K562 (cell line): ENCODE results near the gene EMC8. TPM values are rescaled to one million over a fixed set of nuclear protein-coding genes. Genes with fewer than 3 reads are reported as not detected.

Experiments
- CCNT2 ChIP-seq: IDR thresholded peaks from 2 replicates; pipeline ENCODE4 v1.6.1; 2011; ENCODE audit warnings: borderline replicate concordance, low read depth, mild to moderate bottlenecking, moderate library complexity, mixed read lengths, low read length; ENCODE audit not compliant: insufficient read length; ENCODE audit errors: extremely low read depth
- CXXC5 ChIP-seq: fragments of 250-450 bp; sonication (Bioruptor Pico); IDR thresholded peaks from 2 replicates; pipeline ENCODE4 v1.8.0; 2022; ENCODE audit warnings: inconsistent platforms, mild to moderate bottlenecking, moderate library complexity
- ETV1 ChIP-seq: fragments of 450-650 bp; conservative IDR thresholded peaks from 2 replicates; pipeline ENCODE4 v1.6.1; 2016; ENCODE audit warnings: missing genetic modification characterization, control low read depth, low read depth, missing compliant biosample characterization
- EZH2 ChIP-seq: IDR thresholded peaks from 2 replicates; pipeline ENCODE4 v1.6.1; 2012; ENCODE audit warnings: low read depth, mild to moderate bottlenecking, inconsistent platforms, low read length, borderline replicate concordance
- FOXK2 ChIP-seq, 2 experiments: fragments of 450-650 bp; IDR thresholded peaks in 1 of 2; conservative IDR thresholded peaks in 1 of 2; 2 replicates each; pipeline ENCODE4 v1.6.1; 2016; ENCODE audit warnings: low read depth in 2 of 2, mild to moderate bottlenecking in 1 of 2
- MTA1 ChIP-seq: fragments of 450-650 bp; IDR thresholded peaks from 2 replicates; pipeline ENCODE4 v1.6.1; 2017; ENCODE audit warnings: borderline replicate concordance
- RBM25 ChIP-seq: fragments of 200-400 bp; formaldehyde crosslinking; IDR thresholded peaks from 2 replicates; pipeline ENCODE4 v1.6.1; 2018; ENCODE audit warnings: low read length, low read depth, moderate library complexity; ENCODE audit not compliant: severe bottlenecking
- RFX1 ChIP-seq: fragments of 450-650 bp; IDR thresholded peaks from 2 replicates; pipeline ENCODE4 v1.6.1; 2016; ENCODE audit warnings: mild to moderate bottlenecking, moderate library complexity
- TEAD1 ChIP-seq, 2 experiments: fragments of 450-650 bp in 1 of 2; sonication (generic) in 1 of 2; formaldehyde crosslinking; IDR thresholded peaks; 2 replicates each; pipeline versions ENCODE4 v1.4.0 to v1.8.0; 2020 to 2022; ENCODE audit warnings: mild to moderate bottlenecking in 2 of 2, missing genetic modification reagents in 1 of 2
- polyA plus RNA-seq, 8 experiments: library from polyadenylated mRNA; depleted of rRNA in 4 of 8; stranded (reverse) in 5 of 8; unstranded in 3 of 8; fragments of >200 nt; fragmentation: Nextera tagmentation in 2 of 8; fragmentation: Illumina TruSeq in 1 of 8; extraction: Ambion mirVana in 2 of 8; extraction: Trizol in 1 of 8; gene quantifications; 2 replicates each; pipeline versions ENCODE4 v1.2.1 to v1.2.3, GENCODE V29; 2011 to 2014; ENCODE audit warnings: inconsistent platforms in 1 of 8, missing spikeins in 1 of 8
- total RNA-seq, 7 experiments: library from RNA; depleted of rRNA in 6 of 7; stranded (reverse); fragments of >200 nt in 6 of 7; fragmentation: Illumina TruSeq in 2 of 7; extraction: Trizol in 2 of 7; gene quantifications; 2 replicates each; pipeline versions ENCODE4 v1.2.1 to v1.2.3, GENCODE V29; 2011 to 2021; ENCODE audit warnings: low replicate concordance in 1 of 7
- TF ChIP-seq, protein P1 (sequence below), 2 experiments: fragments of 450-650 bp in 1 of 2; sonication (generic) in 1 of 2; formaldehyde crosslinking in 1 of 2; IDR thresholded peaks in 1 of 2; conservative IDR thresholded peaks in 1 of 2; 2 replicates each; pipeline versions ENCODE4 v1.6.1 to v1.8.1; 2016 to 2023; ENCODE audit warnings: mild to moderate bottlenecking in 2 of 2, moderate library complexity in 2 of 2, inconsistent platforms in 1 of 2, missing genetic modification reagents in 1 of 2
- TF ChIP-seq, protein P2 (sequence below), 2 experiments: fragments of 450-650 bp; conservative IDR thresholded peaks; 2 replicates each; pipeline ENCODE4 v1.6.1; 2017; ENCODE audit warnings: mild to moderate bottlenecking in 2 of 2, moderate library complexity in 2 of 2
- TF ChIP-seq, protein P3 (sequence below): fragments of 450-650 bp; formaldehyde crosslinking; IDR thresholded peaks from 2 replicates; pipeline ENCODE4 v1.4.0; 2020; ENCODE audit warnings: mild to moderate bottlenecking, moderate library complexity

The EMC8 gene
- total and polyA plus RNA-seq, 9 of the 15 experiments (the other 6 are each of a cell fraction or from before 2014, with no cell fraction given), result 11.4 to 81.8 (median 48.6) TPM

DNA sequence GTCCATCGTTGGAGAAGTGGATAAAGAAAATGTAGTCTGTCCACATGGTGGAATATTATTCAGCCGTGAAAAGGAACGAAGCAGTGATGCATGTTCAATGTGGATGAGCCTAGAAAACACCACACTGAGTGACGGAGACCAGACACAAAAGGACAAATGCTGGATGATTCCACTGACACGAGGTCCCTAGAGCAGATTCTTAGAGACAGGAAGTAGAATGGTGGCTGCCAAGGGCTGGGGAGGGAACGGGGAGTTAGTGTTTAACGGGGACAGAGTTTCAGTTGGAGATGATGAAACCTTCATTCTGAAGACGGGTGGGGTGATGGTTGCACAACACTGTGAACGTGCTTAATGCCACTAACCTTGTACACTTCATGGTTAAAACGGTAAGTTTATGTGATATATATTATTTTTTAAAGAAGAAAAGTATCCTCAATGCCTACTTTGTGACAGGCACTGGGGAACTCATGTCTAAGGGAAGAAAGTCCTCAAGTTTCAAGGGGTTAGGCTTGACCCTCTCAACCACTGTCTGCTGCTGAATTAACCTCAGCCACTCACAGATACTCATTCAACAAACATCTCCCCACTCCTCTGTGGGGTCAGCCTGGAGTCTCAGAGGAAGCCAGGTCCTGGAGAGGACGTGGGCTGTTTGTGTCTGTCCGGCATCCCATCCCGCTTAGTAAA, 66.0 kb downstream of the EMC8 start (continued):
- TF ChIP-seq, protein P1, sequence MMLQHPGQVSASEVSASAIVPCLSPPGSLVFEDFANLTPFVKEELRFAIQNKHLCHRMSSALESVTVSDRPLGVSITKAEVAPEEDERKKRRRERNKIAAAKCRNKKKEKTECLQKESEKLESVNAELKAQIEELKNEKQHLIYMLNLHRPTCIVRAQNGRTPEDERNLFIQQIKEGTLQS (IDR thresholded peaks at IDR 0.05), result peak; percentile 78
- TF ChIP-seq, protein P1 (CRISPR knock-in tag; conservative IDR thresholded peaks at IDR 0.05), result no peak
- TF ChIP-seq RBM25 (peak; percentile 43), CCNT2 (no peak), ETV1 (tag) (0 out of 2 replicates have a peak, but pooled peaks have one; percentile 6), MTA1 (no peak), RFX1 (no peak), EZH2 (no peak), FOXK2 (conservative IDR thresholded peaks at IDR 0.05 in 1 of 2, IDR thresholded peaks at IDR 0.05 in 1 of 2; ENCODE audit: low read depth in 2 of 2) (no peak), TEAD1 (CRISPR knock-in tag; IDR thresholded peaks at IDR 0.05) (0 out of 4 replicates have a peak, but pooled peaks of 1 of the 2 experiments have one; percentile 12), CXXC5 (0 out of 2 replicates have a peak, but pooled peaks have one; percentile 18)
- TF ChIP-seq, protein P2, sequence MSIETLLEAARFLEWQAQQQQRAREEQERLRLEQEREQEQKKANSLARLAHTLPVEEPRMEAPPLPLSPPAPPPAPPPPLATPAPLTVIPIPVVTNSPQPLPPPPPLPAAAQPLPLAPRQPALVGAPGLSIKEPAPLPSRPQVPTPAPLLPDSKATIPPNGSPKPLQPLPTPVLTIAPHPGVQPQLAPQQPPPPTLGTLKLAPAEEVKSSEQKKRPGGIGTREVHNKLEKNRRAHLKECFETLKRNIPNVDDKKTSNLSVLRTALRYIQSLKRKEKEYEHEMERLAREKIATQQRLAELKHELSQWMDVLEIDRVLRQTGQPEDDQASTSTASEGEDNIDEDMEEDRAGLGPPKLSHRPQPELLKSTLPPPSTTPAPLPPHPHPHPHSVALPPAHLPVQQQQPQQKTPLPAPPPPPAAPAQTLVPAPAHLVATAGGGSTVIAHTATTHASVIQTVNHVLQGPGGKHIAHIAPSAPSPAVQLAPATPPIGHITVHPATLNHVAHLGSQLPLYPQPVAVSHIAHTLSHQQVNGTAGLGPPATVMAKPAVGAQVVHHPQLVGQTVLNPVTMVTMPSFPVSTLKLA (conservative IDR thresholded peaks at IDR 0.05), result 0 out of 4 replicates have a peak, but pooled peaks of 1 of the 2 experiments have one; percentile 17
- TF ChIP-seq, protein P3, sequence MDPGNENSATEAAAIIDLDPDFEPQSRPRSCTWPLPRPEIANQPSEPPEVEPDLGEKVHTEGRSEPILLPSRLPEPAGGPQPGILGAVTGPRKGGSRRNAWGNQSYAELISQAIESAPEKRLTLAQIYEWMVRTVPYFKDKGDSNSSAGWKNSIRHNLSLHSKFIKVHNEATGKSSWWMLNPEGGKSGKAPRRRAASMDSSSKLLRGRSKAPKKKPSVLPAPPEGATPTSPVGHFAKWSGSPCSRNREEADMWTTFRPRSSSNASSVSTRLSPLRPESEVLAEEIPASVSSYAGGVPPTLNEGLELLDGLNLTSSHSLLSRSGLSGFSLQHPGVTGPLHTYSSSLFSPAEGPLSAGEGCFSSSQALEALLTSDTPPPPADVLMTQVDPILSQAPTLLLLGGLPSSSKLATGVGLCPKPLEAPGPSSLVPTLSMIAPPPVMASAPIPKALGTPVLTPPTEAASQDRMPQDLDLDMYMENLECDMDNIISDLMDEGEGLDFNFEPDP, result no peak
